ENCODE measurements around the gene CCL20.

The CCL20 gene

DNA sequence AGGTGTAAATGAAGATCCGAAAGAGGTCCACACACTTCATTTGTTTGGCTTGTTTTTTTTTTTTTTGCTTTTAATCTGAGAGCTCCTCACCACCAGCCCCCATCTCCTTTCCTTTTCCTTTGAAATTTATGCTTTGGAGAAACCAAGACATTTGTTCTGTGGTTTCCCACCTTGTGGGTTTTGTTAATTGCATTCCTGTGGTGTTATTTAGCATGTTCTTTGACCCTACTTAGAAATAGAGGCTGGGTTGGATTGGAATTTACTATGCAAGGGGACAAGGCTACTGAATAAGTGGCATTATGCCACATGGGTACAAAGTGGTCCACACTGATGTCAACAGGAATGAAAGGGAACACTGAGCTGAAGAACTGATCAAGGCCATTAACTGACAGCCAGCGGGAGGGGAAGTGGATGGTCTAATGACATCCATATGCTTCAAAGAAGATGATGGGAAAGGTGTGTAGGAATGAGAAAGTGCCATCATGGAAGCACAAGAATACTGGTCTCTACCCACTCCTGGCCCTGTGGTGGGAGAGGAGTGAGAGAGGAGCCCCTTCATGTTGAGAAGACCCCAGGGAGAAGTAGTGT, 8.9 kb downstream of the CCL20 start:
- TF ChIP-seq, protein P1, sequence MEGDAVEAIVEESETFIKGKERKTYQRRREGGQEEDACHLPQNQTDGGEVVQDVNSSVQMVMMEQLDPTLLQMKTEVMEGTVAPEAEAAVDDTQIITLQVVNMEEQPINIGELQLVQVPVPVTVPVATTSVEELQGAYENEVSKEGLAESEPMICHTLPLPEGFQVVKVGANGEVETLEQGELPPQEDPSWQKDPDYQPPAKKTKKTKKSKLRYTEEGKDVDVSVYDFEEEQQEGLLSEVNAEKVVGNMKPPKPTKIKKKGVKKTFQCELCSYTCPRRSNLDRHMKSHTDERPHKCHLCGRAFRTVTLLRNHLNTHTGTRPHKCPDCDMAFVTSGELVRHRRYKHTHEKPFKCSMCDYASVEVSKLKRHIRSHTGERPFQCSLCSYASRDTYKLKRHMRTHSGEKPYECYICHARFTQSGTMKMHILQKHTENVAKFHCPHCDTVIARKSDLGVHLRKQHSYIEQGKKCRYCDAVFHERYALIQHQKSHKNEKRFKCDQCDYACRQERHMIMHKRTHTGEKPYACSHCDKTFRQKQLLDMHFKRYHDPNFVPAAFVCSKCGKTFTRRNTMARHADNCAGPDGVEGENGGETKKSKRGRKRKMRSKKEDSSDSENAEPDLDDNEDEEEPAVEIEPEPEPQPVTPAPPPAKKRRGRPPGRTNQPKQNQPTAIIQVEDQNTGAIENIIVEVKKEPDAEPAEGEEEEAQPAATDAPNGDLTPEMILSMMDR (conservative IDR thresholded peaks at IDR 0.05; ENCODE audit: control insufficient read depth, insufficient read depth, low read depth, low read length) = no peak
- no peak overlapping the region for H3K4me3 ChIP-seq (ENCODE audit: control insufficient read depth, low read depth, low read length)
- peak; percentile 45 for DNase-seq (ENCODE audit: low read depth)

DNA sequence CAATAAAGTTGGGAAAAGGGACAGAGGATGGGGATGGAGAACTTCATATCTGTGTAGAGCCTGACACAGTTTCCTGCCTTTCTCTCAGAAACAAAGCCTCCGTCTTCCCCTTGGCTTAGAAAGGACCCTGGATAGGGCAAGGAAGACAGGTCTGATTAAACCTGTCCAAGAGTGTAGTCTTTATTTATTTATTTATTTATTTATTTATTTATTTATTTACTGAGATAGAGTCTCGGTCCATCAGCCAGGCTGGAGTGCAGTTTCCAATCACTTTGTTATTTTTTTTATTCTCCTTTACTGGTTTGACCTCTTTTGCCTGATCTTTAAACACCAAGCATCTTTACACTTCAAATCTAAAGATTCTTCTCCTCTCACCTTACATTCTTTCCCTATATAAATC, 10.3 kb downstream of the CCL20 start:
- H3K4me3 ChIP-seq (ENCODE audit: control insufficient read depth, low read depth, low read length) = no peak overlapping the region
- TF ChIP-seq, protein P1 (conservative IDR thresholded peaks at IDR 0.05; ENCODE audit: control insufficient read depth, insufficient read depth, low read depth, low read length) = no peak
- no peak for DNase-seq (ENCODE audit: low read depth)

DNA sequence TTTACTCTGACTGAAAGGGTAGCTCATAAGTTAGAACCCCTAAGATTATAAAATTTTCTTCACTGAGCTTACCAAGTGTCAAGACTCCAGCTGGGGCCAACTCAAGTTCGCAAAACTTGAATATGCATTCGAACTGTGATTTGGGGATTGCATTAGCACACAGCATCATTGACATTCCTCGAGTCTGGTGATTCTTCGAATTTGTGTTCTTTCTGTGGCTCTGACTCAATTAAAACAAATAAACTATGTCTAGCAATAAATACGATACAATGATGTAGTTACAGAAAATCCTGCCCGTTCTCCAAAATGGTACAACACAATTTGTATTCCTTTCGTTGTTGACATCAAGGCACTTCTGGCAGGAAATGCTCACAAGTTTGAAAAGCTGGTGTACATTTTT, 11.1 kb downstream of the CCL20 start:
- DNase-seq (ENCODE audit: low read depth) = peak; percentile 36

DNA sequence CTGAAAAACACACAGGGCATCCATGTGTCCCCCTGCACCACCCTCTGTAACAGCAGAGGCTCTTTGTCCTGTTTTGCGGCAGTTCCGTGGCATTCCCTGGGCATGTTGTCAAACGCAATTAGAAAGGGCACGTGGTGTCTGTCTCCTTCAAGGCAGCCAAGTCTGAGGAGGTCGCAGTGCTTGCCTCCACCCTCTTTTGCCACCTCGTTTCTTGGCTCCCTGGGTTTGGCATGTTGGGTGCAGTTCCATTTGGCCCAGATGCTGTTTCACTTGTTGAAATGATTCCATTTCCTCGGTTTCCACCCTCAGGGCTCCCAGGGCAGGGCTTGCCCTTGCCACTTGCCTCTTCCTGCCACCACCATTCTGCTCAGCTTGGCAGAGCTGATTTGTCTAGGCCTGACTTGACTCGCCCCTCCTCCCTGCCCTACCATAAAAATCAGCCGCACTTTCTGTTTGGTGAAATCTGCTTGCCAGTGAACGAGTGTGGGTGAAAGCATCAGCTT, 12.4 kb downstream of the CCL20 start:
- H3K4me3 ChIP-seq (ENCODE audit: control insufficient read depth, low read depth, low read length) = no peak overlapping the region
- no peak for DNase-seq (ENCODE audit: low read depth)
- TF ChIP-seq, protein P1 (conservative IDR thresholded peaks at IDR 0.05; ENCODE audit: control insufficient read depth, insufficient read depth, low read depth, low read length) = no peak

More for the DNA sequence above, 11.1 kb downstream of the CCL20 start:
- TF ChIP-seq, protein P1 (conservative IDR thresholded peaks at IDR 0.05; ENCODE audit: control insufficient read depth, insufficient read depth, low read depth, low read length) = no peak
- H3K4me3 ChIP-seq (ENCODE audit: control insufficient read depth, low read depth, low read length) = no peak overlapping the region

DNA sequence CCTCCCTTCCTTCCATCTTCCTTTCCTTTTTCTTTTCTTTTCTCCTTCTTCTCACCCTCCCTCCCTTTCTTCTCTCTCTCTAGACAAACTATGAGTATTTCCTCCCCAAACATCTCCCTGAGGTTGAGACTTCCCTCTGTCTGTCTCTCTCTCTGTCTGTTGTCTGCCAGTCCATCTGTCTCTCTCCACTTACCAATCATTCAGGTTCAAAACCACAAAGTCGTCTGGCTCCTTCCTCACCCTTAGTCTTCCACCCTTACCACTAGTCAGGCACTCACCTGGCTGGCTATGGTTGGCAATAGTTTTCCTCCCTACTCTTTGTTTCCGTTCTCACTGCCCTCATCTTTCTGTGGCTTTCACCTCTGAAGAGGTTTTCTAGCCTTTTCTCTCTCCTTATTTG, 12.9 kb downstream of the CCL20 start:
- DNase-seq (ENCODE audit: low read depth) = no peak
- TF ChIP-seq, protein P1 (conservative IDR thresholded peaks at IDR 0.05; ENCODE audit: control insufficient read depth, insufficient read depth, low read depth, low read length) = no peak
- H3K4me3 ChIP-seq (ENCODE audit: control insufficient read depth, low read depth, low read length) = no peak overlapping the region

DNA sequence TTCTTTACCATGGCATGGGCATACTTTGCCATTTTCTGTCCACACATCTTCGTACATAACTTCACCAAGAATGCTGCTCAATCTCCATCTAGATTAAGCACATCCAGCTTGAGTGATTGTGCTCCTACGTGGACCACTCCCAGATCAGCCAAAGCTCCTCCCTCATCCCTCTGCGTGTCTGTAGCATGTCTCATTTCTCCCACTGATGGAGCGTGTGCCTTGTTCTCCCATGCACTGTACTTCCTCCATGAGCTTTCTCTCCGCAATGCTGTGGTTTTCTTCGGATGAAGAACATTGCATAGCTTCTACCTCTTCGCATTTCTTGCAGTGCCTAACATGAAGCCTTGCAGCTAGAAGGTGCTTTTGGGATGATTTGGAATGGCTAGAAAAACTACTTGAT, 13.5 kb downstream of the CCL20 start:
- TF ChIP-seq, protein P1 (conservative IDR thresholded peaks at IDR 0.05; ENCODE audit: control insufficient read depth, insufficient read depth, low read depth, low read length) = no peak
- H3K4me3 ChIP-seq (ENCODE audit: control insufficient read depth, low read depth, low read length) = no peak overlapping the region
- DNase-seq (ENCODE audit: low read depth) = no peak
